AG04449 (cell line): Measurements from ENCODE around the gene FHIT.

Source experiments
- CTCF ChIA-PET: fragments of 350-600 bp; formaldehyde crosslinking; extraction: SDS; loops from one replicate; lab custom pipeline; 2021; ENCODE audit warnings: antibody characterized with exemption; lab: Yijun Ruan, JAX
- POLR2A ChIA-PET: fragments of 400-600, 350-600 bp; formaldehyde crosslinking; extraction: SDS; loops from one replicate; lab custom pipeline; 2020; ENCODE audit warnings: antibody characterized with exemption, inconsistent platforms; lab: Yijun Ruan, JAX
- DNase-seq: peaks from one replicate; pipeline ENCODE4 v3.0.0-alpha.2; 2010; ENCODE audit warnings: low read depth, low spot score
- H3K4me3 ChIP-seq: 2 replicates; pipeline ENCODE4 v1.5.1; 2011; ENCODE audit warnings: low read depth, mild to moderate bottlenecking, control low read depth, low read length
- CTCF ChIP-seq: IDR thresholded peaks from one replicate; pipeline ENCODE4 v1.5.1; 2011; ENCODE audit warnings: mild to moderate bottlenecking, moderate library complexity, low read length, control low read depth, inconsistent platforms; ENCODE audit not compliant: insufficient read depth; ENCODE audit errors: missing control alignments

The FHIT gene

GRCh38 chr3:60809857-60810610 lies 441.2 kb downstream of the FHIT start:
- TF ChIP-seq CTCF, result no peak
- CTCF ChIA-PET, result no interaction called here
- H3K4me3 ChIP-seq, result no peak overlapping the region
- DNase-seq, result no peak
- POLR2A ChIA-PET, result no interaction called here

- TF ChIP-seq CTCF, result no peak
- no peak for DNase-seq
- POLR2A ChIA-PET, result no interaction called here
- CTCF ChIA-PET, result no interaction called here
- no peak overlapping the region for H3K4me3 ChIP-seq
These were observed 447.8 kb downstream of the FHIT start for GRCh38 chr3:60803216-60804173.

- H3K4me3 ChIP-seq, result no peak overlapping the region
- POLR2A ChIA-PET, result no interaction called here
- DNase-seq, result no peak
- CTCF ChIA-PET, result no interaction called here
- TF ChIP-seq CTCF, result no peak
These were observed 449.9 kb downstream of the FHIT start for GRCh38 chr3:60801307-60801706.

GRCh38 chr3:60798456-60798855 lies 452.8 kb downstream of the FHIT start:
- CTCF ChIA-PET, result no interaction called here

GRCh38 chr3:60792249-60792852 lies 458.9 kb downstream of the FHIT start:
- no peak for TF ChIP-seq CTCF
- no peak overlapping the region for H3K4me3 ChIP-seq
- ChIA-PET POLR2A (no interaction called here), CTCF (no interaction called here)
- no peak for DNase-seq

More at GRCh38 chr3:60798456-60798855, 452.8 kb downstream of the FHIT start:
- H3K4me3 ChIP-seq, result no peak overlapping the region
- DNase-seq, result no peak
- POLR2A ChIA-PET, result no interaction called here
- no peak for TF ChIP-seq CTCF

- DNase-seq, result no peak
- TF ChIP-seq CTCF, result no peak
- H3K4me3 ChIP-seq, result no peak overlapping the region
- ChIA-PET CTCF (no interaction called here), POLR2A (no interaction called here)
These were observed 463.1 kb downstream of the FHIT start for GRCh38 chr3:60788185-60788584.
